ENCODE results near the gene CFAP107. TPM values are rescaled to one million over a fixed set of nuclear protein-coding genes. Genes with fewer than 3 reads are reported as not detected.
"Not testable (repeated sequence)": the region's sequence is repeated elsewhere in the genome, so short reads cannot be mapped to it uniquely, and the experiment has no call there.

Gene CFAP107
- total RNA-seq, 4 donors from 2014 or later = not detected

GRCh38 chr1:12778907-12779306, 32.9 kb downstream of the CFAP107 start:
- TF ChIP-seq CTCF (IDR thresholded peaks at IDR 0.05; ENCODE audit: low read depth) = no peak

GRCh38 chr1:12791097-12791496, 45.1 kb downstream of the CFAP107 start, which contains the start of gene PRAMEF1:
TSS of gene PRAMEF1 (plus strand) at chr1:12791397. CDS start at chr1:12793228, 1,831 bp downstream.
- not testable (repeated sequence) for TF ChIP-seq CTCF (IDR thresholded peaks at IDR 0.05; ENCODE audit: low read depth)

DNA sequence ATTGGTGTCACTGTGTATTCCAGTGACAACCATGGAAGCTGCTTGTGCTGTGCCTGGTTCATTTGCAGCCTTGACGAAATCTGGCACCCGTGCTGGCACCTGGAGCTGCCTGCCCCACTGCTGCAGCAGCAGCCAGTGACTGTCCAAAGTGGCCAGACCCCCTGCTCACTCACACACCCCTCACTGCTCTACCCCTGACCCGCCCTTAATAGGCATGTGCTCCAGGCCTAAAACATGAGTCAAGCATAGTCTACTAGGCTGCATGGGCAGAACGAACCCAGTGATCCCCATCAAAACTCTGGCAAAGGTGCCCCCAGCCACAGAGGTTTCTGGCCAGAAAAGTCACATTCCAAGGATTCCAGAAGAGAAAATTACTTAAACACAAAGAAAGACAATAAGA, 52.9 kb downstream of the CFAP107 start:
- no peak for TF ChIP-seq CTCF (IDR thresholded peaks at IDR 0.05; ENCODE audit: low read depth)

- no peak for TF ChIP-seq CTCF (IDR thresholded peaks at IDR 0.05; ENCODE audit: low read depth)
Observed at GRCh38 chr1:12799730-12800129, 53.7 kb downstream of the CFAP107 start.

GRCh38 chr1:12809933-12810332, 63.9 kb downstream of the CFAP107 start:
- no peak for TF ChIP-seq CTCF (IDR thresholded peaks at IDR 0.05; ENCODE audit: low read depth)

DNA sequence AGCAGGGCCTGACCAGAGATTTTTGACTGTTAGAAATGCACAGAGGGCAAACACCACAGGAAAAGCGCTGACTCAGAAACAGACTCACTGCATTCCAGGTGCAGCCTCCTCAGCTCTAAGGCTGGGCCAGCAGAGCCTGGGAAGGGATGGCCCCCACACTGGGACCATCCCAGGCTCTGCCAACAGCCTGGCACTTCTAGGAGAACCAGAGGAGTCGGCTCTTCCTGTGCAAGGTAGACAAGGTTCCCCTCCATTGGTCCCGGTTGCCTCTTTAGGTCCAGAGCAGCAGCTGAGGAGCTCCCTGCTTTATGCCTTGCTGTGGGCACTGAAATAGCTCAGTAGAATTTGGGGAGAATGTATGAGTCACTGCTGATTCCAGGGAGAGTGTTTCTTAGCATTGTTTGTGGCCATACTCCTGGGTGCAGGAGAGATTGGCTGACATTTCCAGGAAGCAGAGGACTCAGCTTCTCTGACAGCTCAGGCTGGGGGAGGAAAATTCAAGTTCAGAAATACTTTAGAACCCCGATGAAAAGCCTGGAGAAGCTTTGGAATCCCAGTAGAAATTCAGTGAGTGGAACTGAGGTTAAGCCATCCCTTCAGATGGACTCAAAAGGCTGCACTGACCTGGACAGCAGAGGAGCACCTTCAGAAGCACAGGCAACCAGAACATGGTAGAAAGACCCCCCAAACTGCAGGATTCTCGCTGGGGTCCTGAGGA, 64.8 kb downstream of the CFAP107 start:
- no peak for TF ChIP-seq CTCF (IDR thresholded peaks at IDR 0.05; ENCODE audit: low read depth)

DNA sequence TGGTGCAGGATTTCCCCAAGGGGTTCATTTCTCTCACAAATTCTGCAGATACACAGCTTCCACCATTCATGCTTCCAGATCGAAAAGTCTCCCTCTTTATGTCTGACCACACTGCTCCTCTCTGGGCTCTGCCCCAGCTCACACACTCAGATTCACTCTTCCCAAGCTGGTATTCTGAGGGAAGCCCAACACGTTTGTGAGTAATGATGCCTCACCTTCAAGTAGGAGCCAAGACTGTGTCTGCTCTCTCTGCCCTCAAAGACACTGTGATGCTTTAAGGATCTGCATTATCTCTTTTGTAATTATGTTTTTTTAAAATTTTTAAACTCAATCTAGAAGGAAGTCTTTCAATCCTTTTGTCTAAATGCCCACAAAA, 65.4 kb downstream of the CFAP107 start:
- no peak for TF ChIP-seq CTCF (IDR thresholded peaks at IDR 0.05; ENCODE audit: low read depth)

Other genes with a start within 250 kb of the CFAP107 start
- gene DHRS3, start 128.0 kb upstream of the CFAP107 start, total RNA-seq = 100 to 1,000 TPM; 147 to 406 (median 256) TPM
- not detected for gene AADACL4, start 102.1 kb upstream of the CFAP107 start, total RNA-seq
- under 1 TPM in 2 of 4 donors, not detected in 2; 0.16 to 0.19 TPM for gene AADACL3, start 30.1 kb upstream of the CFAP107 start, total RNA-seq
- not detected for gene PRAMEF12, start 27.5 kb downstream of the CFAP107 start, total RNA-seq
- gene PRAMEF1, start 45.2 kb downstream of the CFAP107 start, total RNA-seq = not detected
- gene PRAMEF11, start 85.2 kb downstream of the CFAP107 start, total RNA-seq = not detected
- not detected for gene HNRNPCL1, start 102.5 kb downstream of the CFAP107 start, total RNA-seq
- not detected for gene PRAMEF2, start 110.9 kb downstream of the CFAP107 start, total RNA-seq
- not detected for gene PRAMEF4, start 140.0 kb downstream of the CFAP107 start, total RNA-seq
- not detected for gene PRAMEF10, start 152.1 kb downstream of the CFAP107 start, total RNA-seq
- gene PRAMEF7, start 170.4 kb downstream of the CFAP107 start, total RNA-seq = not detected
- gene PRAMEF6, start 201.4 kb downstream of the CFAP107 start, total RNA-seq = not detected

Measured in subcutaneous adipose tissue (tissue), 4 donors.